IMR-90 (cell line): Measurements from ENCODE around the gene CMSS1. TPM values are rescaled to one million over a fixed set of nuclear protein-coding genes. Genes with fewer than 3 reads are reported as not detected.

ENCODE experiments used
- ATAC-seq: fragments of 200-7000 bp; cut with Tn5 transposase; 2 replicates; pipeline ENCODE4 v1.9.1; 2020; ENCODE audit warnings: low read depth, mild to moderate bottlenecking, moderate library complexity
- BruUV-seq: library from RNA; stranded (reverse); fragments of 400-500 nt; replicated peaks from 2 replicates; lab custom pipeline; 2021; lab: Mats Ljungman, UMichigan
- CTCF ChIA-PET: fragments of 300-600 bp; formaldehyde crosslinking; extraction: SDS; loops from one replicate; lab custom pipeline; 2021; ENCODE audit warnings: antibody characterized with exemption; lab: Yijun Ruan, JAX
- POLR2A ChIA-PET: fragments of 300-600 bp; sonication (Branson Sonifier 250); formaldehyde crosslinking; loops from one replicate; lab custom pipeline; 2022; ENCODE audit warnings: antibody characterized with exemption; ENCODE audit not compliant: unreplicated experiment; lab: Charles Lee
- DNase-seq: peaks from one replicate; pipeline ENCODE4 v3.0.0; 2013
- H2AFZ ChIP-seq: replicated peaks from 2 replicates; pipeline ENCODE3; 2013; ENCODE audit warnings: low read length, mild to moderate bottlenecking; ENCODE audit not compliant: poor library complexity
- H2AK5ac ChIP-seq: 2 replicates; pipeline ENCODE4 v1.6.1; 2013; ENCODE audit warnings: low read depth, low read length, inconsistent platforms
- H2AK9ac ChIP-seq: replicated peaks from 2 replicates; pipeline ENCODE3; 2013; ENCODE audit warnings: mild to moderate bottlenecking, low read depth, low read length, moderate library complexity; ENCODE audit not compliant: poor library complexity
- H2BK120ac ChIP-seq: 2 replicates; pipeline ENCODE4 v1.6.1; 2013; ENCODE audit warnings: low read depth, low read length, inconsistent platforms
- H2BK15ac ChIP-seq: 3 replicates; pipeline ENCODE4 v1.6.1; 2013; ENCODE audit warnings: low read depth, low read length, inconsistent platforms
- H2BK20ac ChIP-seq: 2 replicates; pipeline ENCODE4 v1.6.1; 2013; ENCODE audit warnings: low read depth, mild to moderate bottlenecking, inconsistent platforms, low read length, moderate library complexity
- H2BK5ac ChIP-seq: 2 replicates; pipeline ENCODE4 v1.6.1; 2013; ENCODE audit warnings: mild to moderate bottlenecking, low read depth, low read length, inconsistent platforms; ENCODE audit not compliant: poor library complexity, severe bottlenecking
- H3K14ac ChIP-seq: replicated peaks from 2 replicates; pipeline ENCODE4 v1.6.1; 2013; ENCODE audit warnings: low read depth, low read length, inconsistent platforms
- H3K18ac ChIP-seq: 2 replicates; pipeline ENCODE4 v1.6.1; 2013; ENCODE audit warnings: low read depth, low read length, control low read depth
- H3K23ac ChIP-seq: 2 replicates; pipeline ENCODE4 v1.6.1; 2013; ENCODE audit warnings: low read depth, low read length, inconsistent platforms
- H3K27ac ChIP-seq: 2 replicates; pipeline ENCODE4 v1.5.1; 2013; ENCODE audit warnings: mild to moderate bottlenecking, control low read depth, low read length; ENCODE audit not compliant: insufficient read depth
- H3K27me3 ChIP-seq: 2 replicates; pipeline ENCODE4 v1.6.1; 2013; ENCODE audit warnings: low read length; ENCODE audit not compliant: control insufficient read depth, insufficient read depth
- H3K36me3 ChIP-seq: 2 replicates; pipeline ENCODE4 v1.6.1; 2013; ENCODE audit warnings: low read length, mixed read lengths; ENCODE audit not compliant: control insufficient read depth, insufficient read depth
- H3K4ac ChIP-seq: 2 replicates; pipeline ENCODE4 v1.6.1; 2013; ENCODE audit warnings: low read depth, low read length, inconsistent platforms
- H3K4me1 ChIP-seq: 2 replicates; pipeline ENCODE4 v1.6.1; 2013; ENCODE audit warnings: low read length, mixed read lengths; ENCODE audit not compliant: control insufficient read depth, insufficient read depth
- H3K4me2 ChIP-seq: 2 replicates; pipeline ENCODE4 v1.6.1; 2013; ENCODE audit warnings: low read depth, mild to moderate bottlenecking, control low read depth, low read length, moderate library complexity
- H3K4me3 ChIP-seq: 2 replicates; pipeline ENCODE4 v1.5.1; 2013; ENCODE audit warnings: low read depth, mild to moderate bottlenecking, control low read depth, low read length, moderate library complexity; ENCODE audit not compliant: insufficient read depth
- H3K56ac ChIP-seq: 2 replicates; pipeline ENCODE4 v1.6.1; 2013; ENCODE audit warnings: low read length, inconsistent platforms; ENCODE audit not compliant: insufficient read depth; ENCODE audit errors: extremely low read depth
- H3K79me1 ChIP-seq, 2 experiments: 2 replicates each; pipeline ENCODE4 v1.6.1; 2013; ENCODE audit warnings: low read length in 2 of 2, inconsistent platforms in 1 of 2, low read depth in 1 of 2
- H3K9ac ChIP-seq: 2 replicates; pipeline ENCODE4 v1.6.1; 2013; ENCODE audit warnings: low read depth, low read length, control low read depth
- H3K9me1 ChIP-seq: 2 replicates; pipeline ENCODE4 v1.6.1; 2013; ENCODE audit warnings: low read length, inconsistent platforms; ENCODE audit not compliant: insufficient read depth
- H3K9me3 ChIP-seq: 2 replicates; pipeline ENCODE4 v1.6.1; 2013; ENCODE audit warnings: low read length; ENCODE audit not compliant: control insufficient read depth, insufficient read depth
- H4K20me1 ChIP-seq: 2 replicates; pipeline ENCODE4 v1.6.1; 2013; ENCODE audit warnings: low read length, inconsistent platforms; ENCODE audit not compliant: insufficient read depth
- H4K5ac ChIP-seq: 2 replicates; pipeline ENCODE4 v1.6.1; 2013; ENCODE audit warnings: mild to moderate bottlenecking, low read depth, low read length, control low read depth
- H4K8ac ChIP-seq, 2 experiments: 2 replicates each; pipeline ENCODE4 v1.6.1; 2013; ENCODE audit warnings: low read depth in 2 of 2, low read length in 2 of 2, control low read depth in 1 of 2, inconsistent platforms in 1 of 2
- H4K91ac ChIP-seq: 2 replicates; pipeline ENCODE4 v1.6.1; 2013; ENCODE audit warnings: low read depth, low read length, inconsistent platforms; ENCODE audit not compliant: insufficient read depth
- BHLHE40 ChIP-seq: fragments of 150-350 bp; IDR thresholded peaks from 2 replicates; pipeline ENCODE4 v1.6.1; 2016; ENCODE audit warnings: mild to moderate bottlenecking, low read depth, low read length
- CHD1 ChIP-seq: IDR thresholded peaks from 2 replicates; pipeline ENCODE4 v1.6.1; 2012; ENCODE audit warnings: low read depth, low read length, improper control_type of control experiment
- MXI1 ChIP-seq: IDR thresholded peaks from 2 replicates; pipeline ENCODE4 v1.6.1; 2012; ENCODE audit warnings: low read depth, mild to moderate bottlenecking, low read length, moderate library complexity, borderline replicate concordance
- NFE2L2 ChIP-seq: fragments of 150-350 bp; IDR thresholded peaks from 2 replicates; pipeline ENCODE4 v1.6.1; 2016; ENCODE audit warnings: low read depth, mild to moderate bottlenecking, low read length
- RCOR1 ChIP-seq: IDR thresholded peaks from 2 replicates; pipeline ENCODE4 v1.6.1; 2012; ENCODE audit warnings: mild to moderate bottlenecking, low read length, improper control_type of control experiment; ENCODE audit not compliant: insufficient replicate concordance
- USF2 ChIP-seq: fragments of 150-350 bp; IDR thresholded peaks from 2 replicates; pipeline ENCODE4 v1.6.1; 2017; ENCODE audit warnings: mild to moderate bottlenecking, antibody characterized with exemption, low read length, low read depth
- WGBS, 2 experiments: methylation state at CpG; one replicate each; pipeline versions ENCODE4 v1.1.5 to v1.1.7; 2013; ENCODE audit warnings: missing lambda C conversion rate in 2 of 2; ENCODE audit not compliant: insufficient read length in 1 of 2; ENCODE audit errors: extremely low coverage in 2 of 2; 5-methylcytosine and 5-hydroxymethylcytosine counted together
- dilution Hi-C: fragments of 300-500 bp; cut with HindIII; formaldehyde crosslinking; loops from one replicate; pipeline ENCODE4 v1.14.3; 2018; ENCODE audit warnings: low sequenced_read_pairs; ENCODE audit not compliant: unreplicated experiment
- in situ Hi-C: fragments of 300-500 bp; cut with MboI; formaldehyde crosslinking; loops from 3 replicates; pipeline ENCODE4 v1.14.3; 2019; ENCODE audit warnings: low sequenced_read_pairs, inconsistent platforms, mixed read lengths
- intact Hi-C: fragments of 100-400 bp; cut with micrococcal nuclease; formaldehyde crosslinking; loops from 2 replicates; pipeline ENCODE4 v1.10.0; 2022
- polyA plus RNA-seq, 3 experiments: library from polyadenylated mRNA; depleted of rRNA; stranded (reverse); fragments of >200 nt; gene quantifications; 2 replicates each; pipeline ENCODE4 v1.2.3, GENCODE V29; 2012; ENCODE audit warnings: low replicate concordance in 1 of 3
- total RNA-seq: library from RNA; depleted of rRNA; stranded (reverse); fragments of >200 nt; gene quantifications from 2 replicates; pipeline ENCODE4 v1.2.3, GENCODE V29; 2012

The CMSS1 gene
- total and polyA plus RNA-seq, 2 of the 4 experiments (the other 2 are of a cell fraction) = 12.5 to 13.6 TPM

GRCh38 chr3:99885851-99886250 lies 68.2 kb downstream of the CMSS1 start:
- WGBS, 2 experiments = no CpG with 5 or more reads among the region's 3 CpGs
- dilution Hi-C loops = no loop called here

More at GRCh38 chr3:99885851-99886250, 68.2 kb downstream of the CMSS1 start:
- Histone ChIP-seq H3K36me3 (no peaks in the 10 kb centered on the region), H3K4me3 (no peak overlapping the region), H3K79me1 (peaks cover 3 to 4% of the 10 kb centered on the region in 2 experiments; a peak in 2 of 4 replicates), H3K14ac (no peak overlapping the region), H3K4me1 (no peaks in the 10 kb centered on the region), H2AK9ac (no peak overlapping the region), H3K4ac (no peak overlapping the region), H4K8ac (no peak overlapping the region), H3K27ac (no peak overlapping the region), H2BK120ac (no peak overlapping the region), H3K27me3 (no peaks in the 10 kb centered on the region), H2BK20ac (no peak overlapping the region), H3K18ac (no peak overlapping the region; the same call in 1 of the 2 replicates), H4K91ac (no peak overlapping the region), H4K5ac (no peak overlapping the region), H3K56ac (no peak overlapping the region), H2BK5ac (no peak overlapping the region), H3K23ac (no peak overlapping the region), H3K4me2 (no peak overlapping the region), H2AK5ac (no peak overlapping the region), H3K9me1 (no peaks in the 10 kb centered on the region), H2BK15ac (no peak overlapping the region), H3K9me3 (no peaks in the 10 kb centered on the region), H3K9ac (no peak overlapping the region), H2AFZ (no peak overlapping the region), H4K20me1 (no peaks in the 10 kb centered on the region)
- intact Hi-C loops = no loop called here
- TF ChIP-seq CHD1 = no peak
- TF ChIP-seq USF2 = no peak
- TF ChIP-seq RCOR1 = no peak
- no peak for TF ChIP-seq NFE2L2
- TF ChIP-seq BHLHE40 = no peak
- no peak for TF ChIP-seq MXI1
- ChIA-PET POLR2A (no interaction called here), CTCF (no interaction called here)
- in situ Hi-C loops = no loop called here
- DNase-seq (no peak), ATAC-seq (no peak)
- BruUV-seq = no TSS peak
